GM21619 (cell line): ENCODE measurements around the gene PRKD2.
"Not testable (repeated sequence)": the region's sequence is repeated elsewhere in the genome, so short reads cannot be mapped to it uniquely, and the experiment has no call there.

Source experiments
- ATAC-seq: cut with Tn5 transposase; IDR thresholded peaks from one replicate; pipeline ENCODE4 v1.9.1; 2021; ENCODE audit not compliant: unreplicated experiment

The PRKD2 gene

DNA sequence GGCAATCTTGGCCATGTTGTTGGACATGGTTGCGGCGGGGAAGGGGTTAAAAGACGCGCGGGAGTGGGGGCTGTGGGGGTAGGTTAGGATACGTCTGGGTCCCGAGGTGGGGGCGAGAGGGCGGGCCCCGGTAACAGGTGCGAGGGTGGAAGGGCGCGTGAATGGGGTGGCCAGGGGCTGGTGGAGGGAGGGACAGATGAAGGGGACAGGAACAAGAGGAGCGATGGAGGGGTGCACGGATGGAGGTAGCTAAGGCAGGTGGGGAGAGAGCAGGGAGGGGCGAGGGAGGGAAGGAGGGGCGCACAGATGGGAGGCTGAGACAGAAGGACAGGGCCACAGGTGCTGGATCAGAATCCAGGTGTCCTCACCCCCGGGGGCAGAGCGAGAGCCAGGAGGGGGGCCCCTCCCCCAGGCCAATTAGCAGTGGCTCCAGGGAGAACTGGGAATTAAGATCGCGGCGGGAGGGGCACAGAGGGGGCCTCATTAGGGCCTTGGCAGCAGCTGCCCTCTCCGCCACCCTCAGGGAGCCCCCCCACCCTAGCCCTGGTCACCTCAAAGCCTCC lies 82.2 kb downstream of the PRKD2 start:
- ATAC-seq, result no peak

- ATAC-seq, result no peak
Observed at GRCh38 chr19:46634045-46634655, 82.8 kb downstream of the PRKD2 start.

DNA sequence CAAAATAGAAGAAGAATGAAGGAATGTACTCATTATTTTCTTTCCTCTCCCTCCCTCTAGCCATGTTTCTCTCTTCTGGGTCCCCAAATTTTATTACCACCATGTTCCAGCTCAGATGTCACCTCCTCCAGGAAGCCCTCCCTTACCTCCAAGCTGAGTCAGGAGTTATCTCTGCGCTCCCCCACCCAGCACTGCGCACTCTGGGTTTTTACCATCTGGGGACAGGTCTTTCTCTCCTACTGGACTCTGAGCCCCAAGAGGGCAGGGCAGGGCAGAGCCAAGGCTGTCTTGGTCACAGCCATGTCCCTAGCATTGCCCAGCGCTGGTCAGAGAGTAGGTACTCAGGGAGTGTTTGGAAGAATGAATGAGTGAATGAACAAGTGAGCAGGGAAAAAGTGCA lies 83.8 kb downstream of the PRKD2 start:
- no peak for ATAC-seq

DNA sequence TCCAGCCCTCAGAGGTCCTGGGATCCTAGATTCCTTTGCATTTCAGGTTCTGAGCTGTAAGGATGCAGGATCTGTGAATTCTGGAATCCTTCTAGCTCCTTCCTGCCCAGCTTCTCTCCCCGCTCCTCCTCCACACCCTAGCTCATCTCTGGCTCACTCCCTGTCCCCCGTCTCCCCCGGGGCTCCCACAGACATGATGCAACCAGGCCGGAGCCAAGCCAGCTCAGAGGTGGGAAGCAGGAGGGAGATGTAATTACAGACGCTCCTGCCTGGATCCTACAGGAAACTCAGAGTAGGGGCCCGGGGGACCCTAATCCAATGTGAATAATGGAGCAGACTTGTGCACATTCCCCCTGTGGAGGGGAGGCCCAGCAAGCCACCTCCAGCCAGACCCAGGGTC lies 85.4 kb downstream of the PRKD2 start:
- no peak for ATAC-seq

GRCh38 chr19:46630586-46631205 lies 86.2 kb downstream of the PRKD2 start:
- ATAC-seq, result no peak

DNA sequence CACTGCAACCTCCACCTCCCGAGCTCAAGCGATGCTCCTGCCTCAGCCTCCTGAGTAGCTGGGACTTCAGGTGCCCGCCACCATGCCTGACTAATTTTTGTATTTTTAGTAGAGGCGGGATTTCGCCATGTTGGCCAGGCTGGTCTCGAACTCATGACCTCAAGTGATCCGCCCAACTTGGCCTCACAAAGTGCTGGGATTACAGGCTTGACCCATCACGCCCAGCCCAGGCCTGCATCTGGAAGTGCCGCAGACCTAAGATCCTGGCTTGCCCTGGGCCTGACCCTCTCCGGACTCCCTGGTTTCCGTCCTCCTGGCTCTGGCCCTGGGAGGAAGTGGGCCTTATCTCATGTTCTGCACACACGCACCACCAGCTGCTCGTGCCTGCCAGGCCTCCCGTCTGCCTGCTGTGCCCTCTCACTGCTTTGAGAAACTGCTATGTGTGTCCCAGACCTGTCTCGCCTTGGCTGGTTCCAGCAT lies 87.3 kb downstream of the PRKD2 start:
- ATAC-seq, result no peak

DNA sequence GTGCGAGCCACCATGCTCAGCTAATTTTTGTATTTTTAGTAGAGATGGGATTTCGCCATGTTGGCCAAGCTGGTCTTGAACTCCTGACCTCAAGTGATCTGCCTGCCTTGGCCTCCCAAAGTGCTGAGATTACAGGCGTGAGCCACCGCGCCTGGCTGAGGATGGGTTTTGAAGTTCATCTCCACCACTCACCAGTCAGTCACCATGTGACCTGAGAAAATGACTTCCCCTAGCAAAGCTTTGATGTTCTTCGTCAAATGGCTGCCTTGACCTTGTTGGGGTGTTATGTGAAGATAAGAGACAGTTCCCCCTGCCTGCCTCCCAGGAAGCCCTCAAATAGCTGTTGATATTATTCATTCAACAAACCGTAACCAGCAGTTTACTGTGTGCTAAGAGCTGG lies 87.9 kb downstream of the PRKD2 start:
- ATAC-seq, result not testable (repeated sequence)

- ATAC-seq, result no peak
Observed at GRCh38 chr19:46626446-46626845, 90.5 kb downstream of the PRKD2 start.

GRCh38 chr19:46625731-46626130 lies 91.2 kb downstream of the PRKD2 start:
- ATAC-seq, result no peak

DNA sequence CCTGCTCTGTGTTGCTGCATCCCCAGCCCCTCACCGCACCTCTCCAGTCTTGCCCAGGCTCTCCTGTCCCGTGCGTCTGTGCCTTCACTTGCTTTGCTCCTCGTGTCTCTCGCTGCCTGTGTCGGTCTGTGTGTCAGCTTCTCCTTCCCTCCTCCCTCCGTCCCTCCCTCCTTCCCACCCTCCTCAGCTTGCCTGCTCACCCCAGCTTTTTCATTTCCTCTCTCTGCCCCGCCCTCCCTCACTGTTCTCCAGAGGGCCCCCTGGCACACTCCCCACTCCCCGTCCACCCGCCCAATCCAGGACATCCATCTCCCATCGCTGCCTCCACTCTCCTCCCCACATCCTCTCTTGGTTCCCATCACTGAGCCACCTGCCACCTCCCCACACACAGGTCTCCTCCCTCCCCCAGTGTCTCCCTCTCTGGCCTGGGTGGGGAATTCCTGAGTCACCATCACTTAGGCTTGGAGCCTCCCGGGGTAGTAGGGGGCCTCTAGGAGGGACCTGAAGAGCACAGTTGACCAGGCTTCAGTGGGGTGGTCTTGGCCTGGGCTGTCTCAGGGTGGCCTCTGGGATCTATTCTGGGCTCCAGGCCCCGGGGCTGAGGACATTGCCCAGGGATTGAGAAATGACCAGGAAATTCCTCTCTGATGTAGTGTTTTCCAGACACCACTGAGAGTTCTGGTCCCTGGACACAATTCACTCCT lies 91.8 kb downstream of the PRKD2 start, which contains the start of gene PTGIR:
TSS of gene PTGIR (minus strand) at position 132 of the 704 bp plus-strand sequence. CDS start 864 bp downstream, outside the sequence.
- ATAC-seq, result no peak
